MM.1S (cell line): ENCODE results near the gene SFRP2.

ENCODE experiments used
- CTCF ChIP-seq: fragments of 300-600 bp; sonication (generic); IDR thresholded peaks from 2 replicates; pipeline ENCODE4 v1.5.1; 2016; ENCODE audit warnings: antibody characterized with exemption, low read length, mixed read lengths
- EZH2 ChIP-seq: fragments of 300-600 bp; sonication (generic); optimal IDR thresholded peaks from 2 replicates; pipeline ENCODE3; 2017; ENCODE audit warnings: low read depth, mild to moderate bottlenecking, antibody characterized with exemption, low read length, mixed read lengths

- TF ChIP-seq CTCF (peak; percentile 31), EZH2 (no peak)
Observed at GRCh38 chr4:153763404-153763803, 25.5 kb downstream of the SFRP2 start.
